HepG2 (cell line): ENCODE results near the gene MARS2. TPM values are rescaled to one million over a fixed set of nuclear protein-coding genes. Genes with fewer than 3 reads are reported as not detected.

ENCODE experiments used
- CAMTA2 ChIP-seq: sonication (generic); formaldehyde crosslinking; IDR thresholded peaks from 2 replicates; pipeline ENCODE4 v1.4.0; 2020; ENCODE audit warnings: mild to moderate bottlenecking, missing genetic modification reagents, borderline replicate concordance
- MXD1 ChIP-seq: sonication (generic); formaldehyde crosslinking; IDR thresholded peaks from 2 replicates; pipeline ENCODE4 v1.4.0; 2020; ENCODE audit warnings: mild to moderate bottlenecking, missing genetic modification reagents
- MYNN ChIP-seq: sonication (generic); formaldehyde crosslinking; IDR thresholded peaks from 2 replicates; pipeline ENCODE4 v1.4.0; 2020; ENCODE audit warnings: mild to moderate bottlenecking, low read depth, missing genetic modification reagents
- NBN ChIP-seq: fragments of 450-650 bp; conservative IDR thresholded peaks from 2 replicates; pipeline ENCODE4 v1.6.1; 2017
- RBFOX2 ChIP-seq: fragments of 200-400 bp; formaldehyde crosslinking; IDR thresholded peaks from 2 replicates; pipeline ENCODE4 v1.6.1; 2017; ENCODE audit warnings: low read depth, mild to moderate bottlenecking, low read length
- SRSF9 ChIP-seq: fragments of 200-400 bp; formaldehyde crosslinking; IDR thresholded peaks from 2 replicates; pipeline ENCODE4 v1.6.1; 2018; ENCODE audit warnings: borderline replicate concordance, mild to moderate bottlenecking, low read depth, low read length; ENCODE audit not compliant: insufficient read depth, poor library complexity, severe bottlenecking
- TEAD3 ChIP-seq: optimal IDR thresholded peaks from 2 replicates; pipeline ENCODE3; 2016; ENCODE audit warnings: borderline replicate concordance
- YEATS4 ChIP-seq: sonication (generic); formaldehyde crosslinking; IDR thresholded peaks from 2 replicates; pipeline ENCODE4 v1.4.0; 2020; ENCODE audit warnings: missing genetic modification reagents, borderline replicate concordance
- ZNF274 ChIP-seq: sonication (generic); formaldehyde crosslinking; IDR thresholded peaks from 2 replicates; pipeline ENCODE4 v1.5.1; 2020; ENCODE audit warnings: mild to moderate bottlenecking, missing genetic modification reagents
- ZNF292 ChIP-seq: sonication (generic); formaldehyde crosslinking; IDR thresholded peaks from 2 replicates; pipeline ENCODE4 v1.8.1; 2022; ENCODE audit warnings: mild to moderate bottlenecking, low read depth, missing genetic modification reagents, borderline replicate concordance
- ZNF333 ChIP-seq: sonication (generic); formaldehyde crosslinking; IDR thresholded peaks from 2 replicates; pipeline ENCODE4 v1.4.0; 2020; ENCODE audit warnings: mild to moderate bottlenecking, missing genetic modification reagents, borderline replicate concordance
- ZNF512B ChIP-seq: sonication (generic); formaldehyde crosslinking; IDR thresholded peaks from 2 replicates; pipeline ENCODE4 v1.5.1; 2020; ENCODE audit warnings: missing genetic modification reagents, mild to moderate bottlenecking, borderline replicate concordance
- ZNF556 ChIP-seq: sonication (generic); formaldehyde crosslinking; IDR thresholded peaks from 2 replicates; pipeline ENCODE4 v1.4.0; 2020; ENCODE audit warnings: mild to moderate bottlenecking, missing genetic modification reagents, borderline replicate concordance
- ZNF557 ChIP-seq: sonication (generic); formaldehyde crosslinking; IDR thresholded peaks from 2 replicates; pipeline ENCODE4 v1.4.0; 2020; ENCODE audit warnings: missing genetic modification reagents
- ZNF646 ChIP-seq: sonication (generic); formaldehyde crosslinking; IDR thresholded peaks from 2 replicates; pipeline ENCODE4 v1.9.0; 2021; ENCODE audit warnings: mild to moderate bottlenecking, missing genetic modification reagents
- ZNF782 ChIP-seq: sonication (generic); formaldehyde crosslinking; IDR thresholded peaks from 2 replicates; pipeline ENCODE4 v1.4.0; 2020; ENCODE audit warnings: missing genetic modification reagents, mild to moderate bottlenecking, borderline replicate concordance
- ZNF790 ChIP-seq: sonication (generic); formaldehyde crosslinking; IDR thresholded peaks from 2 replicates; pipeline ENCODE4 v1.8.0; 2022; ENCODE audit warnings: missing genetic modification reagents, mild to moderate bottlenecking, borderline replicate concordance
- ZUFSP ChIP-seq: sonication (generic); formaldehyde crosslinking; IDR thresholded peaks from 2 replicates; pipeline ENCODE4 v1.9.0; 2021; ENCODE audit warnings: missing genetic modification reagents, mild to moderate bottlenecking, borderline replicate concordance
- polyA plus RNA-seq, 8 experiments: library from polyadenylated mRNA; depleted of rRNA in 3 of 8; stranded (reverse) in 7 of 8; unstranded in 1 of 8; fragments of >200 nt; fragmentation: Illumina TruSeq in 4 of 8; extraction: Trizol in 4 of 8; gene quantifications; 2 replicates each; pipeline versions ENCODE4 v1.2.1 to v1.2.3, GENCODE V29; 2011 to 2016; ENCODE audit warnings: low read depth in 4 of 8, missing spikeins in 1 of 8, mixed read lengths in 1 of 8; ENCODE audit not compliant: insufficient read depth in 1 of 8
- total RNA-seq, 5 experiments: library from RNA; depleted of rRNA; stranded (reverse); fragments of >200 nt; fragmentation: Illumina TruSeq; extraction: Trizol; gene quantifications; 2 replicates each; pipeline ENCODE4 v1.2.3, GENCODE V29; 2016; ENCODE audit warnings: low read depth in 1 of 5

The MARS2 gene
- total and polyA plus RNA-seq, 2 of the 13 experiments (the other 11 are each of a cell fraction or from before 2014, with no cell fraction given): 6.9 to 16.2 TPM

- 0 out of 2 replicates have a peak, but pooled peaks have one; percentile 17 for TF ChIP-seq ZNF292 (CRISPR knock-in tag)
- no peak for TF ChIP-seq YEATS4 (CRISPR knock-in tag)
- TF ChIP-seq ZNF790 (CRISPR knock-in tag): no peak
- peak; percentile 73 for TF ChIP-seq TEAD3
- 0 out of 2 replicates have a peak, but pooled peaks have one; percentile 6 for TF ChIP-seq MXD1 (CRISPR knock-in tag)
- TF ChIP-seq CAMTA2: 0 out of 2 replicates have a peak, but pooled peaks have one; percentile 5
- TF ChIP-seq ZNF646 (CRISPR knock-in tag): no peak
- no peak for TF ChIP-seq ZNF557 (CRISPR knock-in tag)
- no peak for TF ChIP-seq SRSF9
- TF ChIP-seq ZUFSP: no peak
- no peak for TF ChIP-seq ZNF556 (CRISPR knock-in tag)
- no peak for TF ChIP-seq ZNF782 (CRISPR knock-in tag)
- TF ChIP-seq ZNF333 (CRISPR knock-in tag): 0 out of 2 replicates have a peak, but pooled peaks have one; percentile 10
- TF ChIP-seq MYNN (CRISPR knock-in tag): no peak
- TF ChIP-seq ZNF512B (CRISPR knock-in tag): 0 out of 2 replicates have a peak, but pooled peaks have one; percentile 25
- TF ChIP-seq RBFOX2: 0 out of 2 replicates have a peak, but pooled peaks have one; percentile 7
- 0 out of 2 replicates have a peak, but pooled peaks have one; percentile 23 for TF ChIP-seq ZNF274 (CRISPR knock-in tag)
- no peak for TF ChIP-seq NBN
Measured at GRCh38 chr2:197706839-197707207, 1.7 kb downstream of the MARS2 start (continued).
